HCT116 (cell line): ENCODE measurements around the gene DPH3. TPM values are rescaled to one million over a fixed set of nuclear protein-coding genes. Genes with fewer than 3 reads are reported as not detected.

Experiments
- ATAC-seq: fragments of 200-7000 bp; cut with Tn5 transposase; 2 replicates; pipeline ENCODE4 v1.9.1; 2020; ENCODE audit warnings: mild to moderate bottlenecking, moderate library complexity
- BruUV-seq: library from RNA; stranded (reverse); fragments of 400-500 nt; replicated peaks from 2 replicates; lab custom pipeline; 2021; lab: Mats Ljungman, UMichigan
- CTCF ChIA-PET: fragments of 300-600 bp; sonication (Branson Sonifier 250); formaldehyde crosslinking; loops from one replicate; lab custom pipeline; 2021; ENCODE audit warnings: antibody characterized with exemption; lab: Charles Lee
- POLR2A ChIA-PET: fragments of 300-600, 350-600 bp; sonication (Branson Sonifier 250); formaldehyde crosslinking; loops from one replicate; lab custom pipeline; 2021; ENCODE audit warnings: antibody characterized with exemption; lab: Charles Lee
- RAD21 ChIA-PET, 2 experiments: fragments of 300-600 bp; sonication (Branson Sonifier 250); formaldehyde crosslinking; loops; one replicate each; lab custom pipeline; 2023; ENCODE audit warnings: low total read pairs in 2 of 2; ENCODE audit not compliant: uncharacterized antibody in 2 of 2, unreplicated experiment in 2 of 2, low non-redundant PET in 1 of 2; lab: Charles Lee
- DNase-seq: peaks from one replicate; pipeline ENCODE4 v3.0.0-alpha.2; 2010; ENCODE audit warnings: low read depth, low spot score
- H2AFZ ChIP-seq: fragments of 200-600 bp; shearing (Covaris generic), sonication (generic); 2 replicates; pipeline ENCODE4 v1.6.1; 2017; ENCODE audit warnings: low read depth, mixed run types, mixed read lengths, antibody characterized with exemption, low read length; ENCODE audit not compliant: poor library complexity, severe bottlenecking
- H3K27ac ChIP-seq: 2 replicates; pipeline ENCODE4 v1.5.1; 2012; ENCODE audit warnings: low read depth, low read length
- H3K27me3 ChIP-seq: fragments of 200-600 bp; sonication (generic); 2 replicates; pipeline ENCODE4 v1.6.1; 2016; ENCODE audit warnings: mixed run types, low read length, mixed read lengths; ENCODE audit not compliant: insufficient read depth
- H3K36me3 ChIP-seq, 2 experiments: fragments of 200-500 bp in 1 of 2; fragments of 200-600 bp in 1 of 2; sonication (Bioruptor generic) in 1 of 2; sonication (generic) in 1 of 2; 2 replicates each; pipeline versions ENCODE4 v1.5.1 to v1.6.1; 2014 to 2016; ENCODE audit warnings: low read length in 2 of 2, inconsistent platforms in 1 of 2, mixed read lengths in 1 of 2, mixed run types in 1 of 2; ENCODE audit not compliant: insufficient read depth in 2 of 2, control insufficient read depth in 1 of 2
- H3K4me1 ChIP-seq, 2 experiments: fragments of 200-600 bp in 1 of 2; sonication (generic) in 1 of 2; 2 replicates each; pipeline versions ENCODE4 v1.5.1 to v1.6.1; 2012 to 2017; ENCODE audit warnings: low read length in 2 of 2, inconsistent platforms in 1 of 2, mild to moderate bottlenecking in 1 of 2, mixed read lengths in 1 of 2, mixed run types in 1 of 2, moderate library complexity in 1 of 2; ENCODE audit not compliant: insufficient read depth in 2 of 2, control insufficient read depth in 1 of 2
- H3K4me2 ChIP-seq: fragments of 200-600 bp; sonication (generic); 2 replicates; pipeline ENCODE4 v1.6.1; 2017; ENCODE audit warnings: mixed run types, low read length, mixed read lengths
- H3K4me3 ChIP-seq, 2 experiments: fragments of 200-600 bp in 1 of 2; sonication (generic) in 1 of 2; replicated peaks in 1 of 2; 2 replicates each; pipeline ENCODE4 v1.5.1; 2011 to 2016; ENCODE audit warnings: low read length in 2 of 2, control low read depth in 1 of 2, low read depth in 1 of 2, mild to moderate bottlenecking in 1 of 2, mixed read lengths in 1 of 2, mixed run types in 1 of 2
- H3K79me2 ChIP-seq: fragments of 200-600 bp; sonication (generic); 2 replicates; pipeline ENCODE4 v1.6.1; 2017; ENCODE audit warnings: mild to moderate bottlenecking, mixed run types, low read length, moderate library complexity, mixed read lengths; ENCODE audit not compliant: insufficient read depth
- H3K9ac ChIP-seq: fragments of 200-600 bp; sonication (generic); 2 replicates; pipeline ENCODE4 v1.6.1; 2016; ENCODE audit warnings: low read length, mixed read lengths
- H3K9me2 ChIP-seq: fragments of 200-600 bp; sonication (generic), shearing (Covaris generic); 2 replicates; pipeline ENCODE4 v1.6.1; 2017; ENCODE audit warnings: mixed run types, mild to moderate bottlenecking, moderate library complexity; ENCODE audit not compliant: insufficient read depth
- H3K9me3 ChIP-seq, 2 experiments: fragments of 200-500 bp in 1 of 2; fragments of 200-600 bp in 1 of 2; sonication (Bioruptor generic) in 1 of 2; sonication (generic) in 1 of 2; 2 replicates each; pipeline ENCODE4 v1.6.1; 2014 to 2017; ENCODE audit warnings: low read length in 2 of 2, mixed read lengths in 2 of 2, inconsistent platforms in 1 of 2, low read depth in 1 of 2, mild to moderate bottlenecking in 1 of 2, mixed run types in 1 of 2, moderate library complexity in 1 of 2; ENCODE audit not compliant: control insufficient read depth in 1 of 2, insufficient read depth in 1 of 2
- H4K20me1 ChIP-seq: fragments of 200-600 bp; sonication (generic), shearing (Covaris generic); 2 replicates; pipeline ENCODE4 v1.6.1; 2017; ENCODE audit warnings: mixed run types, mild to moderate bottlenecking, moderate library complexity; ENCODE audit not compliant: insufficient read depth
- ATF3 ChIP-seq: IDR thresholded peaks from 2 replicates; pipeline ENCODE4 v1.6.1; 2012
- CBX3 ChIP-seq: IDR thresholded peaks from 2 replicates; pipeline ENCODE4 v1.6.1; 2012; ENCODE audit warnings: low read depth
- CEBPB ChIP-seq: IDR thresholded peaks from 2 replicates; pipeline ENCODE4 v1.6.1; 2012; ENCODE audit warnings: low read depth
- CTCF ChIP-seq, 3 experiments: fragments of 200-600 bp in 1 of 3; sonication (generic) in 1 of 3; IDR thresholded peaks in 2 of 3; conservative IDR thresholded peaks in 1 of 3; 2 replicates each; pipeline ENCODE4 v1.5.1; 2012 to 2017; ENCODE audit warnings: low read depth in 2 of 3, low read length in 2 of 3, antibody characterized with exemption in 1 of 3, borderline replicate concordance in 1 of 3, control low read depth in 1 of 3, mild to moderate bottlenecking in 1 of 3, mixed read lengths in 1 of 3, mixed run types in 1 of 3, moderate library complexity in 1 of 3; ENCODE audit not compliant: insufficient read depth in 1 of 3
- EGR1 ChIP-seq: IDR thresholded peaks from 2 replicates; pipeline ENCODE4 v1.6.1; 2012; ENCODE audit warnings: low read depth
- EZH2phosphoT487 ChIP-seq: fragments of 200-600 bp; IDR thresholded peaks from 2 replicates; pipeline ENCODE4 v1.6.1; 2018; ENCODE audit warnings: antibody characterized with exemption, borderline replicate concordance
- MAX ChIP-seq: IDR thresholded peaks from 2 replicates; pipeline ENCODE4 v1.6.1; 2012
- POLR2A ChIP-seq: IDR thresholded peaks from 2 replicates; pipeline ENCODE4 v1.7.0; 2011; ENCODE audit warnings: borderline replicate concordance; ENCODE audit not compliant: insufficient read depth, insufficient read length; ENCODE audit errors: extremely low read depth
- POLR2AphosphoS5 ChIP-seq: IDR thresholded peaks from 2 replicates; pipeline ENCODE4 v1.6.1; 2011; ENCODE audit warnings: mild to moderate bottlenecking, low read depth, low read length, moderate library complexity
- REST ChIP-seq: IDR thresholded peaks from 2 replicates; pipeline ENCODE4 v1.6.1; 2012; ENCODE audit warnings: low read depth
- SIN3A ChIP-seq: IDR thresholded peaks from 2 replicates; pipeline ENCODE4 v1.6.1; 2012; ENCODE audit warnings: low read depth
- SP1 ChIP-seq: IDR thresholded peaks from 2 replicates; pipeline ENCODE4 v1.6.1; 2012; ENCODE audit warnings: low read depth
- SRF ChIP-seq: IDR thresholded peaks from 2 replicates; pipeline ENCODE4 v1.6.1; 2012; ENCODE audit warnings: low read depth
- TCF7L2 ChIP-seq: IDR thresholded peaks from 2 replicates; pipeline ENCODE4 v1.7.0; 2011; ENCODE audit warnings: borderline replicate concordance, inconsistent platforms; ENCODE audit not compliant: insufficient read depth, insufficient read length; ENCODE audit errors: extremely low read depth
- YY1 ChIP-seq: IDR thresholded peaks from 2 replicates; pipeline ENCODE4 v1.6.1; 2011; ENCODE audit warnings: low read length, low read depth, moderate library complexity, mild to moderate bottlenecking; ENCODE audit not compliant: insufficient replicate concordance; ENCODE audit errors: extremely low read depth
- ZFX ChIP-seq: fragments of 450-650 bp; IDR thresholded peaks from 2 replicates; pipeline ENCODE4 v1.6.1; 2017
- ZNF274 ChIP-seq: fragments of 200-500 bp; sonication (Bioruptor generic); IDR thresholded peaks from 2 replicates; pipeline ENCODE4 v1.6.1; 2014; ENCODE audit warnings: mild to moderate bottlenecking, low read depth, low read length, inconsistent platforms
- intact Hi-C: fragments of 100-400 bp; cut with micrococcal nuclease; formaldehyde crosslinking; loops from 2 replicates; pipeline ENCODE4 v1.10.0; 2022
- total RNA-seq: library from RNA; stranded (reverse); gene quantifications from one replicate; pipeline ENCODE4 v1.2.1, GENCODE V29; 2021; ENCODE audit not compliant: unreplicated experiment

The DPH3 gene
- total RNA-seq, 1 experiment from 2014 or later = 13.8 TPM

GRCh38 chr3:16253601-16254000, 11.1 kb downstream of the DPH3 start:
- Histone ChIP-seq H3K9me2 (no peaks in the 10 kb centered on the region), H3K9ac (no peak overlapping the region), H3K27ac (no peak overlapping the region), H4K20me1 (no peaks in the 10 kb centered on the region), H2AFZ (no peak overlapping the region), H3K36me3 (no peaks in the 10 kb centered on the region), H3K4me2 (no peak overlapping the region), H3K4me1 (no peaks in the 10 kb centered on the region), H3K79me2 (no peaks in the 10 kb centered on the region), H3K27me3 (no peaks in the 10 kb centered on the region), H3K4me3 (no peak overlapping the region), H3K9me3 (no peaks in the 10 kb centered on the region)
- POLR2A ChIA-PET = no interaction called here
- CTCF ChIA-PET = no interaction called here
- no peak for DNase-seq
- RAD21 ChIA-PET = no interaction called here
- intact Hi-C loops = no loop called here
- no peak for TF ChIP-seq EGR1
- TF ChIP-seq REST = no peak
- no peak for TF ChIP-seq ZFX
- TF ChIP-seq CEBPB = no peak
- TF ChIP-seq POLR2AphosphoS5 = no peak
- TF ChIP-seq ZNF274 = no peak
- no peak for TF ChIP-seq POLR2A
- no peak for TF ChIP-seq YY1
- TF ChIP-seq CTCF (IDR thresholded peaks at IDR 0.05 in 2 of 3, conservative IDR thresholded peaks at IDR 0.05 in 1 of 3; ENCODE audit: borderline replicate concordance in 1 of 3, insufficient read depth in 1 of 3, low read depth in 2 of 3, low read length in 2 of 3) = no peak
- TF ChIP-seq EZH2phosphoT487 = no peak
- no peak for TF ChIP-seq TCF7L2
- TF ChIP-seq ATF3 = no peak
- no peak for TF ChIP-seq SRF
- no peak for TF ChIP-seq SIN3A
- TF ChIP-seq MAX = no peak
- TF ChIP-seq SP1 = no peak
- TF ChIP-seq CBX3 = no peak
- no peak for ATAC-seq
- no TSS peak for BruUV-seq
